Activated naive CD8-positive, alpha-beta T cell treated with anti-CD3 and anti-CD28 coated beads for 36 hours (primary cell): ENCODE results near the gene TANK. TPM values are rescaled to one million over a fixed set of nuclear protein-coding genes. Genes with fewer than 3 reads are reported as not detected.
A peak's percentile ranks its signal among the peaks of the same experiment; 100 is the strongest.
"Not testable (repeated sequence)": the region's sequence is repeated elsewhere in the genome, so short reads cannot be mapped to it uniquely, and the experiment has no call there.

ENCODE experiments used
- DNase-seq: peaks from one replicate; pipeline ENCODE4 v3.0.0; 2021
- H3K27ac Mint-ChIP-seq: one replicate; pipeline ENCODE4 v1.8.0; 2022; ENCODE audit warnings: mild to moderate bottlenecking, moderate library complexity, mixed read lengths
- H3K27me3 Mint-ChIP-seq: one replicate; pipeline ENCODE4 v1.8.0; 2022; ENCODE audit warnings: mild to moderate bottlenecking, mixed read lengths
- H3K36me3 Mint-ChIP-seq: one replicate; pipeline ENCODE4 v1.8.0; 2021; ENCODE audit warnings: mild to moderate bottlenecking, mixed read lengths
- H3K4me1 Mint-ChIP-seq: one replicate; pipeline ENCODE4 v1.8.0; 2021; ENCODE audit warnings: mixed read lengths
- H3K4me3 Mint-ChIP-seq: one replicate; pipeline ENCODE4 v1.8.0; 2022; ENCODE audit warnings: mild to moderate bottlenecking, moderate library complexity, mixed read lengths
- H3K9me3 Mint-ChIP-seq: one replicate; pipeline ENCODE4 v1.8.0; 2022; ENCODE audit warnings: mixed read lengths
- total RNA-seq, 2 experiments: library from RNA; stranded (reverse); gene quantifications; one replicate each; pipeline ENCODE4 v1.2.3, GENCODE V29; 2021

Gene TANK
- total RNA-seq, 2 experiments from 2014 or later = 53.1 to 55.0 TPM

DNA sequence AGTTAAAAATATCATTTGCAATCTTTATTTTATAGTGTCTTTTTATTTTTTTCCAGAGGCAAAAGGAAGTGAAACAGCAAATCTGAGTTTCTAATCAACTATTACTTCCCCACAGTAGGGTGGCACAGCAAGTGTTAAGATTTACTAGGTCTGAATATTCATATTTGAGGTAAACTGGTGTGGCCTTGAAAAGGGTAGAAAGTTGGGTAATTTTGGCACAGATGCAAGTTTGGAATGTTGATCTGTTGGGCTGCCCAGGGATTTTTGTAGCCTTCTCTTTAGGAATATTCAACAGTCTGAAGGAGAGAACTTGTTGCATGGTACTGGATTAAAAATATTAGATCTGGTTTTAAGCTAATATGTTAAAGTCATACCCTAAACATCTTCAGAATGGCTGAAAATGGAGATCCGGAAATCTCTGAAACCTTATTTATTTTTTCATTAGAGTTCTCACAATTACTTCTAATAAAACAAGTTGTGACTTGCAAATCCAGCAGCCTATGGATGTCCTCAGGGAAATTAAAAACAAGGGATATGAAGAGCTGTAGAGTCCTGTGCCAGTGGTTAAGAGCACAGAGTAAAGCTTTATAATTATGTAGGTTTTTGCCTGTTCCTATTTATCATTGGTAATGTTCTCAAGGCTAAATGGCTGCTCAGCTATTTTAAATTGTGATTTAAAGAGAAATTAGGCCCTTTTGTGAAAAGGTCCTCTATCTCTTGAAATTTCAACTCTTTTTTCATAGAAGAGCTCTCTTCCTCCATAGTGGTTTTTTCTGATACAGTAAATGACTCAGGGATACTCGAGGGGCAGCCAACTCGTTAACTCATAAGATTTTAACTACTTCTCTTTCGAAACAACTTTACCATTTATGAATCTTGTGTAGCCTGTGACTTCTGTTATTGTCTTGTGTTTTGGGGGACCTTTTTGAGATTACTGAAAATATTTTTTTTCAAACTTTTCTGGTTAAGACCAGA lies 11.0 kb downstream of the TANK start:
- Mint-ChIP-seq H3K36me3 (peaks cover 78% of the 10 kb centered on the region), H3K4me1 (peaks cover 67% of the 10 kb centered on the region), H3K4me3 (no peak overlapping the region)

DNA sequence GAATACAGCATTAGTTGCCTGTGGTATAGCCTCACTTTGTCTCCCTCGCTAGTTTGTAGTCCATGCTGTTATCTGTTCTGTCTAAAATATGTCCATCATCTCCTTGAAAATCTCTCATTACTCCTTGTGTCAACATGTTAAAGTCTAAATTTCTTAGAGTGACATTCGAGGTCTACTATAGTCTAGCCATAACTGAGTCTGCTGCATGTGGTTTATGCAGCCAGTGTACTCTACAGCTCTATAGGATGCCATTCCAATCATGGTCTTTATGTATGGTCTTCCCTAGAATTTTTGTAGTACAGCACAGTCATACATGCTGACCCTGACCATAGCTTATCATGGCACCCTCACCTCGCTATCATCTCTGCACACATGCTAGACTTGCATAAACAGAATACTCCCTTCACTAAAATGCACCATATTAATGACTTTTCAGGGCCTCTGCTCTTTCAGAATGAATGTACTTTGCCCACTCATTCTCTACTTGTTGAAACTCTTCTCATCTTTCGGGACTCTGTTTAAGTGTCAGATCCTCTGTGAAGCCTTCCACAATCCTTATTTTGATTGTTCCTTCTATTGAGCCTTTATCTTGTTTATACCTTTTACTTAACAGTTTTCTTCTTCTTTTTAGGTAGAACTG lies 12.8 kb downstream of the TANK start:
- Mint-ChIP-seq H3K27ac (peak overlapping the region; percentile 1), H3K9me3 (peaks cover 12% of the 10 kb centered on the region), H3K36me3 (peaks cover 77% of the 10 kb centered on the region), H3K4me3 (no peak overlapping the region), H3K4me1 (peaks cover 60% of the 10 kb centered on the region), H3K27me3 (no peaks in the 10 kb centered on the region)
- DNase-seq = no peak

More for the DNA sequence above, 11.0 kb downstream of the TANK start:
- Mint-ChIP-seq H3K27me3 (no peaks in the 10 kb centered on the region), H3K27ac (no peak overlapping the region), H3K9me3 (peaks cover 10% of the 10 kb centered on the region)
- no peak for DNase-seq

DNA sequence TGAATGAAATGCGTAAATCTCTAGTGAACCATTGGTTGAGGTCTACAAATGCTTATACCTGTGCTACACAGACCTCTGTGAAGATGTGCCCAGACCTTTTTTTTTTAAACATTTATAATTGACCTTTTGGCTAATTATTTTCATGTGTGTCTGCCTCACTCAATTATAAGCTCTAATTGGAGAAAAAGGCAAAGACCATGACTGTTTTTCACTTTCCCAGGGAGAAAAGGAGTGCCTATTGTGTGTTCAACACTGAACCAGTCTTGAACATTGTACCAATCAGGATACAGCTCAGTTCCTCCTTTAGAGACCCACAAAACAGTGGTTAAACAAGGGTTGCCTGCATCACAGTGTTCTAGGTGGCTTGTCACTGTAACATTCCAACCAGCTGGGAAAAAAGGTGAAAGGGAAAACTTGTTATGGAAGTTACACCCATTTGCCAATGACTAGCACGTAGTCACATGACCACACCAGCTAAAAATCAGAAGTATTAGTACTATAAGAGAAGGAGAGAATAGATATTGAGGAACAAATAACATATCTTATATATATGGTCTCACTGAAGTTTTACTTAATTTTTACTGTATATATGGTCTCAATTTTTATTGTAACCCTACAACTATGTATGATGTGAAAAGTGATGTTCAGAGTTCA lies 13.4 kb downstream of the TANK start:
- H3K4me3 Mint-ChIP-seq = no peak overlapping the region
- peaks cover 12% of the 10 kb centered on the region for H3K9me3 Mint-ChIP-seq
- DNase-seq = no peak
- H3K36me3 Mint-ChIP-seq = peaks cover 77% of the 10 kb centered on the region
- H3K4me1 Mint-ChIP-seq = peaks cover 60% of the 10 kb centered on the region
- no peaks in the 10 kb centered on the region for H3K27me3 Mint-ChIP-seq
- H3K27ac Mint-ChIP-seq = no peak overlapping the region

DNA sequence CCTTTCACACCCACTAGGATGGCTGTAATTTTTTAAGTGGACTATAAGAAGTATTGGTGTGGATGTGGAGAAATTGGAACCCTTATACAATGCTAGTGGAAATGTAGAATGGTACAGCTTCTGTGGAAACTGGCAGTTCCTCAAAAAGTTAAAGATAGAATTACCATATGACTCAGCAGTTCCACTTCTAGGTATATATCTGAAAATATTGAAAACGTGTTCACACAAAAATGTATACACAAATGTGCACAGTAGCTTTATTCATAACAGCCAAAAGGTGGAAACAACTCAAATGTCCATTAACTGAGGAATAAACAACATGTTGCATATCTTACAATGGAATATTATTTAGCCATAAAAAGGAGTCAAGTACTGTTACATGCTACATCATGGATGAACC lies 17.7 kb downstream of the TANK start:
- no peak for DNase-seq
- peaks cover 8% of the 10 kb centered on the region for H3K9me3 Mint-ChIP-seq
- H3K27ac Mint-ChIP-seq = no peak overlapping the region
- H3K4me3 Mint-ChIP-seq = no peak overlapping the region
- no peaks in the 10 kb centered on the region for H3K27me3 Mint-ChIP-seq
- H3K4me1 Mint-ChIP-seq = peaks cover 27% of the 10 kb centered on the region
- H3K36me3 Mint-ChIP-seq = peaks cover 73% of the 10 kb centered on the region

DNA sequence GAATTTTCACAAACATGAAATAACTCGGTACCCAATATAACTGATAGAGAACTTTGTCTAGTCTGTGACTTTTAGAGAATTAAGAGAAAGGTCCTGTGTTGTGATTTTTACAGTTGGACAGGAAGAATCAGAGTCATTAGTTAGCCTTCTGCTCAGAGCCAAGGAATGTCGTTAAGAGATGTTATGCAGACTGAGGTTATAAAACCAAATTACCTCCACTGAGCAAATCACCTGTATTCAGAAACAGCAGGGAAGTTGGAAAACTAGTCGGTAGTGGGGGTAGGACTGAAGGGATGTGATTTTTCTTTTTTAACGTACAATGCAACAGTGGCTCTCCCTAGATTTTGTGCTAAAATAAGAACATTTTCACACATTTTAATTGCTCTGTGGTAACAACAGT lies 18.5 kb downstream of the TANK start:
- H3K36me3 Mint-ChIP-seq = peaks cover 67% of the 10 kb centered on the region
- H3K9me3 Mint-ChIP-seq = peaks cover 7% of the 10 kb centered on the region
- peaks cover 19% of the 10 kb centered on the region for H3K4me1 Mint-ChIP-seq
- no peaks in the 10 kb centered on the region for H3K27me3 Mint-ChIP-seq
- DNase-seq = no peak
- H3K4me3 Mint-ChIP-seq = no peak overlapping the region
- H3K27ac Mint-ChIP-seq = no peak overlapping the region

DNA sequence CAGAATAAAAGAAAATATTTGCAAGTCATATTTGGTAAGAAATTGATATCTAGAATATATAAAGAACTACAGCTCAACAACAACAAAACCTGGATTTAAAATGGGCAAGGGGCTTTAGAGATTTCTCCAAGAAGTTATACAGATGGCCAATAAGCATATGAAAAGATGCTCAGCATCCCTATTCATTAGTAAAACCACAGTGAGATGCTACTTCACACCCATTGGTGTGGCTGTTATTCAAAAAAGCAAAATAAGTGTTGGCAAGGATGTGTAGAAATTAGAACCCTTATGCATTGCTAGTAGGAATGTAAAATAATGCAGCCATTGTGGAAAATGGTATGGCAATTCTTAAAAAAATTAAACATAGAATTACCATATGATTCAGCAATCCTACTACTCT lies 29.8 kb downstream of the TANK start:
- Mint-ChIP-seq H3K27me3 (no peaks in the 10 kb centered on the region), H3K4me1 (peaks cover 28% of the 10 kb centered on the region), H3K27ac (no peak overlapping the region)

DNA sequence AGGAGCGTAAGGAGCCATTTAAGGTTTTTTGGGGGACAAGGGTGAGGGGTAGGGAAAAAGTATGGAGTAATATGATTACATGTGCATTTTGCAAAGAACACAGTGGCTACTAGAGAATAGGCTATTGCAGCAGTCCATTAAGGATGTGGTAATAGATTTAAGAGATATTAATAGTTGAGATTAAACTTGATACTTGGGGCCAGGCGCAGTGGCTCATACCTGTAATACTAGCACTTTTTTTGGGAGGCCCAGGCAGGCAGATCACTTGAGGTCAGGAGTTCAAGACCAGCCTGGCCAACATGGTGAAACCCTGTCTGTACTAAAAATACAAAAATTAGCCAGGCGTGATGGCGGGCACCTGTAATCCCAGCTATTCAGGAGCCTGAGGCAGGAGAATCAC lies 35.4 kb downstream of the TANK start:
- not testable (repeated sequence) for H3K4me3 Mint-ChIP-seq
- H3K4me1 Mint-ChIP-seq = peaks cover 23% of the 10 kb centered on the region

More for the DNA sequence above, 29.8 kb downstream of the TANK start:
- H3K36me3 Mint-ChIP-seq = peaks cover 66% of the 10 kb centered on the region
- H3K4me3 Mint-ChIP-seq = no peak overlapping the region
- peaks cover 1% of the 10 kb centered on the region for H3K9me3 Mint-ChIP-seq
- no peak for DNase-seq

DNA sequence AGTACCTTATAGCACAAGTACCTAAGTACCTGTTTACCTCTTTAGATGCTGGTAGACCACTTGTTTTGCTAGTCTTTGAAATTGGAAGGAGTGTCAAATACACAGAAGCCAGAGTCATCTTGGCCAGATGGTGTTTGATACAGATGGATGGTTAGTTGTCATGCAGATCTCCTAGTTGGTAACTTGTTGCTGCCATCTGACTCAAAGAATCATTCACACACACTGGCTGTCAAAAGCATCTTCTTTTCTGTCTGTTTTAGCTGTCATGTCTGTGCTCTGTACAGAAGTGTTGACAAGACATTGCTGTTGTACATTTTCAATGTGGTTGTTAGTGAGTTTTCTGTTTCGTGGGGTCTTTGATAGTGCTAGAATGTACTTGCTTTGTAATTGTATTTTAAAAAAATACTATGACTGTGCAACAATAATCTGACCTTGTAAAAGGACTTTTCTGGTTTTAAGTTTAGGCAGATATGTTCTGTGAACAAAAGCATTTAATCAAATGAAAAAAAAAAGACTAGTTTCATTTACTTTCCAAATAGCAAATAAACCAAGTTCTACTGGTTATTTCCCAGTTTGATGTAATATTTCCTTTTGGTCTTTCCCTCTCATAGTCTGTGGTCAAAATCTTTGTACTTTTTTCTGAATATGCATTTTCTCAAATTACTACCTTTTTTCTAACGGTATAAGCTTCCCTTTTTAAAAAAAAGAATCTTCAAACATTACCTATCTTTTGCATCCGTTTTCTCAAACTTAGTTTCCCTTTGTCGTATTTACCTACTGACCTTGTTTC lies 39.9 kb downstream of the TANK start:
- peaks cover 15% of the 10 kb centered on the region for H3K4me1 Mint-ChIP-seq
- H3K27me3 Mint-ChIP-seq = no peaks in the 10 kb centered on the region
- no peak overlapping the region for H3K4me3 Mint-ChIP-seq
- no peak for DNase-seq
- H3K27ac Mint-ChIP-seq = peak overlapping the region; percentile 50
- no peaks in the 10 kb centered on the region for H3K9me3 Mint-ChIP-seq
- H3K36me3 Mint-ChIP-seq = peaks cover 36% of the 10 kb centered on the region

More for the DNA sequence above, 35.4 kb downstream of the TANK start:
- peaks cover 61% of the 10 kb centered on the region for H3K36me3 Mint-ChIP-seq
- H3K27me3 Mint-ChIP-seq, DNase-seq, H3K9me3 Mint-ChIP-seq, H3K27ac Mint-ChIP-seq: not testable (repeated sequence)

DNA sequence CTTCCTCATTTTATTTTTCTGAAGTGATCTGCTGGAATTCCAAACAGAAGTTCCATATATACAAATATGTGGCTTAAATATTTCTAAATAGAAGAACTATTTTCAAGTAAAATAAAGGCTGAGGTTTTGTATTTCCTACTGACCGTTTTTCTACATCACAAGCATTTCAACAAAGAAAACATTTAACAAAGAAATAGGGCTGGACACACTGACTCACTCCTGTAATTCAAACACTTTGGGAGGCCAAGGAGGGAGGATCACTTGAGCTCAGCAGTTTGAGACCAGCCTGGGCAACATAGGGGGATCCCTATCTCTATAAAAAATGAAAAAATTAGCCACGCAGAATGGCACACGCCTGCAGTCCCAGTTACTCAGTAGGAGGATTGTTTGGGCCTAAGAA lies 44.6 kb downstream of the TANK start:
- Mint-ChIP-seq H3K27ac (no peak overlapping the region), H3K4me3 (no peak overlapping the region), H3K4me1 (peaks cover 13% of the 10 kb centered on the region), H3K27me3 (no peaks in the 10 kb centered on the region), H3K36me3 (peaks cover 5% of the 10 kb centered on the region), H3K9me3 (no peaks in the 10 kb centered on the region)
- no peak for DNase-seq

DNA sequence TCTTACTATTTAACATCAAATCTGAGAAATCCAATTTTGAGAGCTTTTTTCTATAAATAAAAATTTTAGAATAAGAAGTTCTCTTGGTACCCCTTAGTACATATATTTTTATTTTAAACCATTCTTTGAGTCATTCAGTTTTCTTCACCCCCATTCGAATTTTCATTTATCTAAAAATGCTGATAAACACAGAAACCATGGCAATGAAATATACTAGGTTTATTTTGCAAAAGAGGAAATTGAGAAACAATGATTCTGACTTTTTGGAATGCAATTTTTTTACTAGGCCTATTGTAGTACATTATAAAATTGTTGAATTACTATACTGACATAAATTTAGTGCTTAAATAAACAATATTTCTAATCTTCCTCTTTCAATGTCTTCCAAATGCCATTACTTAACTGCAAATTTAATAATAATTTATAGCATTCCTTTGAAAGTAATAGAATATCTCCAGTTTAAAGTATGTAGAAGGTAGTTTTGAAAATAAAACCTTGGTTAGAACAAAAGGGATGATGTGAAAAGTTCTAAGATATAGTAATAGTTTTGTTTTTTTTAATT lies 46.3 kb downstream of the TANK start:
- no peak overlapping the region for H3K4me3 Mint-ChIP-seq
- DNase-seq = no peak
- H3K9me3 Mint-ChIP-seq = no peaks in the 10 kb centered on the region
- H3K36me3 Mint-ChIP-seq = peaks cover 9% of the 10 kb centered on the region
- no peak overlapping the region for H3K27ac Mint-ChIP-seq
- peaks cover 2% of the 10 kb centered on the region for H3K4me1 Mint-ChIP-seq
- no peaks in the 10 kb centered on the region for H3K27me3 Mint-ChIP-seq

DNA sequence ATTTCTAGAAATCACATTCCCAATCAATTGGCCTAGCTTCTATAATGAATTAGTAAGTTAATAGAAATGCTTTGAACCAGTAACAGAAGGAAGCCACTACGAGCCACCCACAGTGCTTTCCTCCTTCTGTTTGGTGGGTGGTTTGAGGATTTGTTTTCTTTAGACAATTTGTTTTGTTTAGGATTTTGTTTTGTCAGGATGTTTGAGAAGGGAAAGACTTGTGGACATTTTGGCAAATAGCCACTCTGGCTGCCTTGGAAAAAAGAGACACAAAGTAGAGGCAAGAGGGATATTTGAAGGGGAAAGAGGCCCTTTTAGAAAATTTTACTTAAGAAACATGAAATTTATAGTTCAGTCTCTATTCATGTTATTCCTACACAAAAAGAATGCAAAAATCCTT lies 47.7 kb downstream of the TANK start:
- no peak overlapping the region for H3K4me3 Mint-ChIP-seq
- no peak for DNase-seq
- no peaks in the 10 kb centered on the region for H3K9me3 Mint-ChIP-seq
- H3K4me1 Mint-ChIP-seq = peaks cover 2% of the 10 kb centered on the region
- H3K27me3 Mint-ChIP-seq = no peaks in the 10 kb centered on the region
- peaks cover 16% of the 10 kb centered on the region for H3K36me3 Mint-ChIP-seq
- H3K27ac Mint-ChIP-seq = no peak overlapping the region

DNA sequence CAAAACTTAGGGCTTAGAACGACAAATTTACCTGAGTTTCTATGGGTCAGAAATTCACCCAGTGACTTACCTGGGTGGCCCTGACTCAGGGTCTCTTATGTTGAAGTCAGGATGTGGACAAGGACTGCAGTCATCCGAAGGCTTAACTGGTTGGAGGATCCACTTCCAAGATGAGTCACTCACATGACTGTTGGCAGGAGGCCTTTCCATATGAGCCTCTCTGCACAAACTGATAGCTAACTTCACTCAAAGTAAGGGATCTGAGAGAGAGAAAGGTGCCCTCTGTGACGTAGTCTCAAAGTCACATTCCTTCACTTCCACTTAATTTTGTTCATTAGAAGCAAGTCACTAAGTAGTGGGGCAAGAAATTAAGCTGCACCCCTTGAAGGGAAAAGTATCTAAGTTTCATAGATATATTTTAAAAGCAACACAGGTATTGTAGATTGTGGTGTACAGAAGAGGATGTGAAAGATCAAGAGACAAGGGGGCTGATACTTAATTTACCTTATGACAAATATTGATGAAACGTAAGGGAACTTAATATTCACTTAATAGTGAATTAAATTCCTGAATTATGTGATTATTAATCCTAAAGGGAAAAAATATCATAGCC lies 48.4 kb downstream of the TANK start:
- peaks cover 2% of the 10 kb centered on the region for H3K4me1 Mint-ChIP-seq
- no peak for DNase-seq
- H3K9me3 Mint-ChIP-seq = no peaks in the 10 kb centered on the region
- H3K27ac Mint-ChIP-seq = no peak overlapping the region
- no peak overlapping the region for H3K4me3 Mint-ChIP-seq
- H3K27me3 Mint-ChIP-seq = no peaks in the 10 kb centered on the region
- peaks cover 15% of the 10 kb centered on the region for H3K36me3 Mint-ChIP-seq

DNA sequence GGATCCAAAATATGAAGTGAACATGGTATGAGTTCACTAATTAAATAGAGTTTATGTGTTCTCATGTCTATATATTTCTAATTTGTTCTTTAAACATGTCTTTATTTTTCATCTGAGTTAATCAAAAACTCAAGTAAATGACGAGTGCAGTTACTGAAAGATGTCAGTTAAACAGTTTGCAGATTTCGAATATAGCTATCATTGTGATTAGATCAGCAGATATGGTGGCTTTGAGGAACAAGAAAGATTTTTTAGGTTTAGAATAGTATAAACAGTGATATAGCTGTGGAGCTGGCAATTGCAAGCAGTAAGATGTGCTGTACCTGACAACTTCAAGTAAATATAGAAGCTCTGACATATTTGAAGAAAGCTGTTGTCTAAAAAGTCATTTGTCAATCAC lies 49.7 kb downstream of the TANK start:
- no peaks in the 10 kb centered on the region for H3K9me3 Mint-ChIP-seq
- H3K27ac Mint-ChIP-seq = no peak overlapping the region
- H3K27me3 Mint-ChIP-seq = no peaks in the 10 kb centered on the region
- H3K4me1 Mint-ChIP-seq = peaks cover 2% of the 10 kb centered on the region
- no peak overlapping the region for H3K4me3 Mint-ChIP-seq
- DNase-seq = no peak
- H3K36me3 Mint-ChIP-seq = peaks cover 15% of the 10 kb centered on the region

DNA sequence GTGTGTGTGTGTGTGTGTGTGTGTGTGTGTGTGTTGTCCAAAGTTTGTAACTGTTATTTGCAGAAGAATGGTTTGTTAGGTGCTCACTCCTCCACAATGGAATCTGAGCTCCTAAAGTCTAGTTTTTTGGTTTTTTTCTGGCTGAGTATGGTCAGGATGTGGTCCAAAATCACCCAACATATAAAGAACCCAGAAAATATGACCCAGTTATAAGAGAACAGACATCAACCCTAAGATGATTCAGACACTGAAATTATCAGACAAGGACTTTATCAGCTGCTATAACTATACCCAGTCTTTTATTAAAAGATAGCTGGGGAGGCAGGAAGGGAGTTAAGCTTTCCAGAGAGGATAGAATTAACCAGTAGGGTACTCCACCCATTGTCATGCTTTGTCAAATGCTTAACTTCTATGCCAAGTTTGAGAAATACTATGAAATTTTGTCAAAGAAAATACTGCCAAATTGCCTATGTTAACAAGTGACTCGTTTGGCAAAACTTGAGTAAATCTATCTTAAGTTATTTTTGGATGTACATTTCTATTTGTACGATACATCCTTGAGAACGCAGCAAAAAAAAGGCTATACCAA lies 57.5 kb downstream of the TANK start:
- Mint-ChIP-seq H3K27me3 (no peaks in the 10 kb centered on the region), H3K36me3 (peaks cover 11% of the 10 kb centered on the region), H3K4me1 (peaks cover 10% of the 10 kb centered on the region), H3K9me3 (no peaks in the 10 kb centered on the region), H3K27ac (no peak overlapping the region), H3K4me3 (no peak overlapping the region)
- no peak for DNase-seq
